NB4 (cell line): ENCODE measurements around the gene STAT6.

ENCODE experiments used
- MYC ChIP-seq: IDR thresholded peaks from 2 replicates; pipeline ENCODE4 v1.6.1; 2011; ENCODE audit warnings: low read depth, low read length
- POLR2A ChIP-seq: IDR thresholded peaks from 2 replicates; pipeline ENCODE4 v1.6.1; 2011; ENCODE audit warnings: mild to moderate bottlenecking; ENCODE audit not compliant: insufficient read length; ENCODE audit errors: extremely low read depth
- TF ChIP-seq, protein P1 (sequence below): IDR thresholded peaks from one replicate; pipeline ENCODE4 v1.5.1; 2012; ENCODE audit warnings: low read depth, low read length

DNA sequence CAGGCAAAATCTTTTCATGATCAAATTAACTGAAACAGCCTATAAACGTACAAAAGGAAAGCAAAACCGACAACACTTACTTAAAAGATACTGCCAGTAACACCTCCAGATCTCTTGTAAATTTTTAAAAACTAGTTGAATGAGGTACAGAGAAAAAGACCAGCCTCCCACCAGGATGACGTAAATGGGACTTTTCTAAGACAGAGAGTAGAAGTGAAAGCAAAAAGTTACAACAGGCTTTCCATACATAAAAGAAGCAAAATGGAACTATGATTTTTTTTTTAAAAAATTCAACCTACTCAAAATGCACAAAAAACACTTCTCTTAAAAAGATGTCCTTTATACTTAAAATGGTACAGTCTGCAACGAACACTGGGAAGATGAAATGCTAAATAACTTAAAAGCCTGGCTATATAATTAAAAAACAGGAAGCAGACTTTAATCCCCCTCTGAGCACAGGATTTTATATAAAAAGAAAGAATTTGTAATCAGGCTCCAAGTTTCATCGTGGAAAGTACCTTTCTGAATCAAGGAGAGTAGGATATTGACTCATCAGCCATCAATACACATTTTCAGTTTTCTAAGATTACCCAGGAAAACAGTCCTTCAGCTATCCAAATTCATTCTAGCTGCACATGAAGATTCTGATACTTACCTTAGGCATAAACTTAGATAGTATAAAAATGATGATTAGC lies 47.0 kb downstream of the STAT6 start:
- TF ChIP-seq, protein P1, sequence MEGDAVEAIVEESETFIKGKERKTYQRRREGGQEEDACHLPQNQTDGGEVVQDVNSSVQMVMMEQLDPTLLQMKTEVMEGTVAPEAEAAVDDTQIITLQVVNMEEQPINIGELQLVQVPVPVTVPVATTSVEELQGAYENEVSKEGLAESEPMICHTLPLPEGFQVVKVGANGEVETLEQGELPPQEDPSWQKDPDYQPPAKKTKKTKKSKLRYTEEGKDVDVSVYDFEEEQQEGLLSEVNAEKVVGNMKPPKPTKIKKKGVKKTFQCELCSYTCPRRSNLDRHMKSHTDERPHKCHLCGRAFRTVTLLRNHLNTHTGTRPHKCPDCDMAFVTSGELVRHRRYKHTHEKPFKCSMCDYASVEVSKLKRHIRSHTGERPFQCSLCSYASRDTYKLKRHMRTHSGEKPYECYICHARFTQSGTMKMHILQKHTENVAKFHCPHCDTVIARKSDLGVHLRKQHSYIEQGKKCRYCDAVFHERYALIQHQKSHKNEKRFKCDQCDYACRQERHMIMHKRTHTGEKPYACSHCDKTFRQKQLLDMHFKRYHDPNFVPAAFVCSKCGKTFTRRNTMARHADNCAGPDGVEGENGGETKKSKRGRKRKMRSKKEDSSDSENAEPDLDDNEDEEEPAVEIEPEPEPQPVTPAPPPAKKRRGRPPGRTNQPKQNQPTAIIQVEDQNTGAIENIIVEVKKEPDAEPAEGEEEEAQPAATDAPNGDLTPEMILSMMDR = no peak
- TF ChIP-seq POLR2A (no peak), MYC (no peak)
